ENCODE results near the gene CACNA2D1.

DNA sequence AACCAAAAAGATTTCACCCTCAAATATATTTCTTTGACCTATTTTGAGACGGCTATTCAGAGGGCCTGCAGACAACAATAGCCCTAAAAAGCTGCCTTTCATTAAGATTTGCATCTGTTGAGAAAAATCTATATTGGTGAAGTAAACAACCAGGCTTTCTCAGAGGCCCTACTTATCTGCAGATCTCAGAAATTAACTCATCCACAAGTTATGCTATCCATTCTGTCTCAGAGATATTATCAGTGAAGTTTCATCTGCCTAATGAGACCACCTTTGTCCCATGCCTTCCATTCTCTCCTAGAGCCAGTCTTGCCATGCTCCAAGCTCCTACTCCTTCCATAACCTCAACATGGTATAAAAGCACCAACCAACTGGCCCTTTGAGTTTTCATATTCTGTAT is 130.3 kb downstream of the CACNA2D1 start:
- TF ChIP-seq POLR2AphosphoS5 (IDR thresholded peaks at IDR 0.05; ENCODE audit: low read depth, low read length): no peak
- TF ChIP-seq FOXP2 (optimal IDR thresholded peaks at IDR 0.05; ENCODE audit: borderline replicate concordance, extremely low read depth, extremely low read length, insufficient read depth): no peak
- TF ChIP-seq TAF1 (IDR thresholded peaks at IDR 0.05; ENCODE audit: borderline replicate concordance, insufficient read depth, low read length): no peak
- TF ChIP-seq REST (IDR thresholded peaks at IDR 0.05; ENCODE audit: insufficient read depth in 1 of 2, low read depth in 2 of 2, low read length in 2 of 2): no peak
